SK-N-SH (cell line): ENCODE data around the gene CDH13.

Experiments used
- ELF1 ChIP-seq: IDR thresholded peaks from 2 replicates; pipeline ENCODE4 v1.4.0; 2012
- EP300 ChIP-seq, 2 experiments: IDR thresholded peaks; 2 replicates each; pipeline versions ENCODE4 v1.4.0 to v1.6.1; 2012; ENCODE audit warnings: borderline replicate concordance in 1 of 2, low read depth in 1 of 2, low read length in 1 of 2
- GABPA ChIP-seq: IDR thresholded peaks from 2 replicates; pipeline ENCODE4 v1.4.0; 2012; ENCODE audit warnings: low read depth, mild to moderate bottlenecking
- RXRA ChIP-seq: IDR thresholded peaks from 2 replicates; pipeline ENCODE4 v1.4.0; 2012; ENCODE audit warnings: low read depth, mild to moderate bottlenecking, borderline replicate concordance
- TF ChIP-seq, protein P1 (sequence below): IDR thresholded peaks from 2 replicates; pipeline ENCODE4; 2012
- TF ChIP-seq, protein P2 (sequence below): fragments of 200-600 bp; sonication (generic); IDR thresholded peaks from 2 replicates; pipeline ENCODE4 v1.6.1; 2017; ENCODE audit warnings: antibody characterized with exemption, mild to moderate bottlenecking, moderate library complexity
- TF ChIP-seq, protein P3 (sequence below): IDR thresholded peaks from 2 replicates; pipeline ENCODE4 v1.4.0; 2012; ENCODE audit warnings: low read depth

DNA sequence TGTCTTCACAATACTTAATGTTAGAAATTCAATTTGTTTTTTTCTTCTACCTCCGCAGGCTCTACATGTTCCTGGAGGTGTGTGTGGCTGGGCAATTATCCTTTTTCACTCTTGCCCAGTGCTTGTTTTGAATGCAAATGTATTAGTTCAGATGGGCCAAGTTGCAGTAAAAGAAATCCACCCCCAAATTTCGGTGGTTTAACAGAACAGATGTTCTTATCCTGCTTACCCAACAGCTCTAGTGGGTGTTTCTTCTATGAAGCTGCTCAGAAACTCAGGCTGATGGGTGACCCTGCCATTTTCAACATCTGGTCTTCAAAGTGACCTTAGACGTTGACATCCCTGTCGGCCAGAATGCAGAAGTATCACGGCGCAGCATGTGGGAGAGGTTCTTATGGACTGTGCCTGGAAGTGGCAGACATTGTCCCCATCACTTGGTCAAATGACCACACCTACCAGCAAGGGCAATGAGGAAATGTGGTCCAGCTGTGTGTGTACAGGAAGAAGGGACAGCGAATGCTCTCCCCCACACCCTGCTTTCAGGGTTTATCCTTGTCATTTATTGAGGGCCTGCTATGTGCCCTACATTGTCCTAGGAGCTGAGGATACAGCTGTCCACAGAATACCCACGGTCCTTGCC lies 157.3 kb downstream of the CDH13 start:
- TF ChIP-seq, protein P1, sequence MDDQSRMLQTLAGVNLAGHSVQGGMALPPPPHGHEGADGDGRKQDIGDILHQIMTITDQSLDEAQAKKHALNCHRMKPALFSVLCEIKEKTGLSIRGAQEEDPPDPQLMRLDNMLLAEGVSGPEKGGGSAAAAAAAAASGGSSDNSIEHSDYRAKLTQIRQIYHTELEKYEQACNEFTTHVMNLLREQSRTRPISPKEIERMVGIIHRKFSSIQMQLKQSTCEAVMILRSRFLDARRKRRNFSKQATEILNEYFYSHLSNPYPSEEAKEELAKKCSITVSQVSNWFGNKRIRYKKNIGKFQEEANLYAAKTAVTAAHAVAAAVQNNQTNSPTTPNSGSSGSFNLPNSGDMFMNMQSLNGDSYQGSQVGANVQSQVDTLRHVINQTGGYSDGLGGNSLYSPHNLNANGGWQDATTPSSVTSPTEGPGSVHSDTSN, result no peak
- TF ChIP-seq RXRA (no peak), GABPA (no peak), EP300 (IDR thresholded peaks at IDR 0.05; ENCODE audit: borderline replicate concordance in 1 of 2, low read depth in 1 of 2, low read length in 1 of 2) (no peak), ELF1 (no peak)
- TF ChIP-seq, protein P2, sequence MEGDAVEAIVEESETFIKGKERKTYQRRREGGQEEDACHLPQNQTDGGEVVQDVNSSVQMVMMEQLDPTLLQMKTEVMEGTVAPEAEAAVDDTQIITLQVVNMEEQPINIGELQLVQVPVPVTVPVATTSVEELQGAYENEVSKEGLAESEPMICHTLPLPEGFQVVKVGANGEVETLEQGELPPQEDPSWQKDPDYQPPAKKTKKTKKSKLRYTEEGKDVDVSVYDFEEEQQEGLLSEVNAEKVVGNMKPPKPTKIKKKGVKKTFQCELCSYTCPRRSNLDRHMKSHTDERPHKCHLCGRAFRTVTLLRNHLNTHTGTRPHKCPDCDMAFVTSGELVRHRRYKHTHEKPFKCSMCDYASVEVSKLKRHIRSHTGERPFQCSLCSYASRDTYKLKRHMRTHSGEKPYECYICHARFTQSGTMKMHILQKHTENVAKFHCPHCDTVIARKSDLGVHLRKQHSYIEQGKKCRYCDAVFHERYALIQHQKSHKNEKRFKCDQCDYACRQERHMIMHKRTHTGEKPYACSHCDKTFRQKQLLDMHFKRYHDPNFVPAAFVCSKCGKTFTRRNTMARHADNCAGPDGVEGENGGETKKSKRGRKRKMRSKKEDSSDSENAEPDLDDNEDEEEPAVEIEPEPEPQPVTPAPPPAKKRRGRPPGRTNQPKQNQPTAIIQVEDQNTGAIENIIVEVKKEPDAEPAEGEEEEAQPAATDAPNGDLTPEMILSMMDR, result no peak
- TF ChIP-seq, protein P3, sequence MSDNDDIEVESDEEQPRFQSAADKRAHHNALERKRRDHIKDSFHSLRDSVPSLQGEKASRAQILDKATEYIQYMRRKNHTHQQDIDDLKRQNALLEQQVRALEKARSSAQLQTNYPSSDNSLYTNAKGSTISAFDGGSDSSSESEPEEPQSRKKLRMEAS, result no peak
